ENCODE measurements around the gene PHF13. TPM values are rescaled to one million over a fixed set of nuclear protein-coding genes. Genes with fewer than 3 reads are reported as not detected.
A peak's percentile ranks its signal among the peaks of the same experiment; 100 is the strongest.

Gene PHF13
- total and polyA plus RNA-seq, 9 of the 15 experiments (the other 6 are each of a cell fraction or from before 2014, with no cell fraction given) = 1.8 to 36.1 (median 11.7) TPM

- 0 out of 2 replicates have a peak, but pooled peaks have one; percentile 13 for TF ChIP-seq USF1 (CRISPR knock-in tag; IDR thresholded peaks at IDR 0.05)
- TF ChIP-seq ASH1L (IDR thresholded peaks at IDR 0.05; ENCODE audit: borderline replicate concordance, low read depth, partially characterized antibody) = no peak
- TF ChIP-seq ZNF586 (CRISPR knock-in tag; conservative IDR thresholded peaks at IDR 0.05) = no peak
- peak; percentile 43 to 89 for TF ChIP-seq E2F6 (IDR thresholded peaks at IDR 0.05; ENCODE audit: borderline replicate concordance in 1 of 2, extremely low read depth in 1 of 2, insufficient read depth in 1 of 2, insufficient read length in 1 of 2, low read depth in 1 of 2, low read length in 1 of 2, poor library complexity in 1 of 2, severe bottlenecking in 1 of 2)
- no peak for TF ChIP-seq ZNF778 (CRISPR knock-in tag; IDR thresholded peaks at IDR 0.05)
- no peak for TF ChIP-seq NR0B1 (IDR thresholded peaks at IDR 0.05; ENCODE audit: partially characterized antibody)
- peak; percentile 80 for TF ChIP-seq MAX (CRISPR knock-in tag; IDR thresholded peaks at IDR 0.05)
- TF ChIP-seq ZNF707 (CRISPR knock-in tag; conservative IDR thresholded peaks at IDR 0.05) = no peak
- TF ChIP-seq ELK1 (CRISPR knock-in tag; IDR thresholded peaks at IDR 0.05) = no peak
- peak; percentile 99 for TF ChIP-seq ETS1 (conservative IDR thresholded peaks at IDR 0.05; ENCODE audit: control insufficient read depth, low read depth, low read length)
- TF ChIP-seq SMC3 (conservative IDR thresholded peaks at IDR 0.05; ENCODE audit: insufficient read depth, low read depth, low read length) = no peak
- TF ChIP-seq ZBTB12 (CRISPR knock-in tag; IDR thresholded peaks at IDR 0.05) = no peak
- peak; percentile 56; the same call in 1 of the 2 replicates for TF ChIP-seq KLF6 (CRISPR knock-in tag; IDR thresholded peaks at IDR 0.05; ENCODE audit: borderline replicate concordance)
- no peak for TF ChIP-seq CSDE1 (IDR thresholded peaks at IDR 0.05)
- no peak for TF ChIP-seq ZNF239 (CRISPR knock-in tag; IDR thresholded peaks at IDR 0.05)
- no peak for TF ChIP-seq XRCC5 (IDR thresholded peaks at IDR 0.05; ENCODE audit: low read depth, low read length)
- no peak for TF ChIP-seq SMAD1 (IDR thresholded peaks at IDR 0.05; ENCODE audit: low read depth, low read length, partially characterized antibody)
- TF ChIP-seq TBP (optimal IDR thresholded peaks at IDR 0.05; ENCODE audit: low read depth, low read length) = peak; percentile 47
- TF ChIP-seq ZNF224 (CRISPR knock-in tag; IDR thresholded peaks at IDR 0.05) = no peak
- peak; percentile 58; the same call in 1 of the 2 replicates for TF ChIP-seq FOSL1 (tag; conservative IDR thresholded peaks at IDR 0.05)
Observed at GRCh38 chr1:6613361-6614018, at the start of gene PHF13 (continued).

Data from K562 (cell line).